T-cell (primary cell): ENCODE measurements around the gene LMOD2. TPM values are rescaled to one million over a fixed set of nuclear protein-coding genes. Genes with fewer than 3 reads are reported as not detected.

ENCODE experiments used
- ATAC-seq, 4 experiments: fragments of 200-7000 bp in 3 of 4; fragments of 150-1000 bp in 1 of 4; cut with Tn5 transposase; replicated peaks in 1 of 4; 1 replicate in 3 of 4; 2 replicates in 1 of 4; pipeline ENCODE4 v1.10.0; 2021; ENCODE audit warnings: moderate library complexity in 3 of 4, mild to moderate bottlenecking in 2 of 4, moderate number of reproducible peaks in 1 of 4
- CTCF ChIA-PET, 2 donors: fragments of 300-600 bp; sonication (Branson Sonifier 250); formaldehyde crosslinking; loops; one replicate each; lab custom pipeline; 2022; ENCODE audit warnings: antibody characterized with exemption in 2 of 2; lab: Charles Lee
- POLR2A ChIA-PET, 2 donors: fragments of 300-600 bp; sonication (Branson Sonifier 250); formaldehyde crosslinking; loops; one replicate each; lab custom pipeline; 2022; ENCODE audit warnings: antibody characterized with exemption in 2 of 2; lab: Charles Lee
- DNase-seq, 35 experiments: peaks; one replicate each; pipeline versions ENCODE4 v3.0.0 to v3.0.0-alpha.2; 2013 to 2023
- H3K27ac ChIP-seq: one replicate; pipeline ENCODE4 v1.5.1; 2013; ENCODE audit warnings: low read length
- H3K27me3 ChIP-seq, 2 experiments: replicated peaks in 1 of 2; 1 replicate in 1 of 2; 2 replicates in 1 of 2; pipeline versions ENCODE4 v1.6.1 to v1.7.0; 2013; ENCODE audit warnings: low read length in 1 of 2, mixed read lengths in 1 of 2; ENCODE audit not compliant: control insufficient read depth in 2 of 2, insufficient read depth in 2 of 2; ENCODE audit errors: extremely low read depth in 1 of 2
- H3K36me3 ChIP-seq, 2 donors: 1 replicate in 1 of 2; 2 replicates in 1 of 2; pipeline versions ENCODE4 v1.6.1 to v1.7.0; 2013; ENCODE audit warnings: low read length in 1 of 2; ENCODE audit not compliant: control insufficient read depth in 2 of 2, insufficient read depth in 1 of 2; ENCODE audit errors: extremely low read depth in 1 of 2
- H3K4me1 ChIP-seq, 2 experiments: 1 replicate in 1 of 2; 2 replicates in 1 of 2; pipeline versions ENCODE4 v1.6.1 to v1.7.0; 2013; ENCODE audit warnings: low read length in 2 of 2, mixed read lengths in 1 of 2; ENCODE audit not compliant: insufficient read depth in 2 of 2, control insufficient read depth in 1 of 2; ENCODE audit errors: extremely low read depth in 1 of 2
- H3K4me3 ChIP-seq, 2 donors: 1 replicate in 1 of 2; 2 replicates in 1 of 2; pipeline versions ENCODE4 v1.5.1 to v1.7.0; 2013; ENCODE audit warnings: mild to moderate bottlenecking in 2 of 2, low read length in 1 of 2, moderate library complexity in 1 of 2; ENCODE audit not compliant: control insufficient read depth in 1 of 2; ENCODE audit errors: extremely low read depth in 1 of 2
- H3K9me3 ChIP-seq: 2 replicates; pipeline ENCODE4 v1.7.0; 2013
- H3K27ac Mint-ChIP-seq, 2 donors: one replicate each; pipeline ENCODE4 v1.8.0; 2020 to 2021; ENCODE audit warnings: mild to moderate bottlenecking in 2 of 2, mixed read lengths in 2 of 2
- H3K27me3 Mint-ChIP-seq, 2 donors: one replicate each; pipeline ENCODE4 v1.8.0; 2021 to 2022; ENCODE audit warnings: mixed read lengths in 2 of 2
- H3K36me3 Mint-ChIP-seq: one replicate; pipeline ENCODE4 v1.8.0; 2021; ENCODE audit warnings: mixed read lengths
- H3K4me1 Mint-ChIP-seq, 3 donors: one replicate each; pipeline ENCODE4 v1.8.0; 2020 to 2022; ENCODE audit warnings: mixed read lengths in 3 of 3, mild to moderate bottlenecking in 1 of 3
- H3K4me3 Mint-ChIP-seq, 3 donors: one replicate each; pipeline ENCODE4 v1.8.0; 2020 to 2022; ENCODE audit warnings: mild to moderate bottlenecking in 3 of 3, mixed read lengths in 3 of 3, moderate library complexity in 3 of 3
- H3K9me3 Mint-ChIP-seq, 3 donors: one replicate each; pipeline ENCODE4 v1.8.0; 2020 to 2022; ENCODE audit warnings: mixed read lengths in 3 of 3
- WGBS: methylation state at CpG from one replicate; pipeline ENCODE4 v1.1.5; 2013; ENCODE audit warnings: missing lambda C conversion rate; ENCODE audit not compliant: insufficient coverage; 5-methylcytosine and 5-hydroxymethylcytosine counted together
- total RNA-seq, 35 experiments: library from RNA in 6 of 35; stranded (reverse) in 6 of 35; fragments of 120-200 nt in 1 of 35; gene quantifications; one replicate each; pipeline versions ENCODE4 v1.2.1 to v1.2.4 and lab custom pipeline; 2013 to 2026

Gene LMOD2
- total RNA-seq, 5 donors from 2014 or later (not counting 1 experiment from before 2014, with no cell fraction given) = not detected

- Mint-ChIP-seq H3K4me3 (no peak overlapping the region), H3K4me1 (no peaks in the 10 kb centered on the region), H3K9me3 (no peaks in the 10 kb centered on the region), H3K27me3 (peaks cover 30 to 34% of the 10 kb centered on the region in 2 donors), H3K27ac (no peak overlapping the region), H3K36me3 (no peaks in the 10 kb centered on the region)
- ChIA-PET CTCF (interaction anchor here in 1 of 2 donors (0.6 kb wide), 1 partner anchor 17 kb away, joined by 4 read pairs; no protein-coding TSS in a partner anchor), POLR2A (no interaction called here)
- H3K9me3 ChIP-seq = no peaks in the 10 kb centered on the region
- 88% methylated on average over 15 of the region's 15 CpGs for WGBS
- no peaks in the 10 kb centered on the region for H3K36me3 ChIP-seq
- no peak overlapping the region for H3K27ac ChIP-seq
- DNase-seq (no peak), ATAC-seq (no peak)
- no peak overlapping the region for H3K4me3 ChIP-seq
- H3K27me3 ChIP-seq = peaks cover 0 to 13% of the 10 kb centered on the region in 2 experiments
- no peaks in the 10 kb centered on the region for H3K4me1 ChIP-seq
Measured at GRCh38 chr7:123662293-123662692, 6.6 kb downstream of the LMOD2 start.

DNA sequence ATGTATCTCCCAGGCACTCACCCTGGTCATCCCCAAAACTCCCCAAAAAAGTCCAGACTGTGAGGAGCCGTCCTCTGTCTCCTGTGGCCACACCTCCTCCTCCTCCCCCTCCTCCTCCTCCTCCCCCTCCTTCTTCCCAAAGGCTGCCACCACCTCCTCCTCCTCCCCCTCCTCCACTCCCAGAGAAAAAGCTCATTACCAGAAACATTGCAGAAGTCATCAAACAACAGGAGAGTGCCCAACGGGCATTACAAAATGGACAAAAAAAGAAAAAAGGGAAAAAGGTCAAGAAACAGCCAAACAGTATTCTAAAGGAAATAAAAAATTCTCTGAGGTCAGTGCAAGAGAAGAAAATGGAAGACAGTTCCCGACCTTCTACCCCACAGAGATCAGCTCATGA, 7.1 kb downstream of the LMOD2 start:
- no peaks in the 10 kb centered on the region for H3K36me3 ChIP-seq
- peaks cover 0 to 13% of the 10 kb centered on the region in 2 experiments for H3K27me3 ChIP-seq
- no peak overlapping the region for H3K4me3 ChIP-seq
- WGBS = 67% methylated on average over 1 of the region's 3 CpGs
- ChIA-PET POLR2A (no interaction called here), CTCF (interaction anchor here in 1 of 2 donors (0.6 kb wide), 1 partner anchor 17 kb away, joined by 4 read pairs; no protein-coding TSS in a partner anchor)
- Mint-ChIP-seq H3K27ac (no peak overlapping the region), H3K9me3 (no peaks in the 10 kb centered on the region), H3K27me3 (peaks cover 30 to 34% of the 10 kb centered on the region in 2 donors), H3K4me3 (no peak overlapping the region), H3K4me1 (no peaks in the 10 kb centered on the region), H3K36me3 (no peaks in the 10 kb centered on the region)
- no peak overlapping the region for H3K27ac ChIP-seq
- no peaks in the 10 kb centered on the region for H3K4me1 ChIP-seq
- ATAC-seq (no peak), DNase-seq (no peak)
- no peaks in the 10 kb centered on the region for H3K9me3 ChIP-seq

DNA sequence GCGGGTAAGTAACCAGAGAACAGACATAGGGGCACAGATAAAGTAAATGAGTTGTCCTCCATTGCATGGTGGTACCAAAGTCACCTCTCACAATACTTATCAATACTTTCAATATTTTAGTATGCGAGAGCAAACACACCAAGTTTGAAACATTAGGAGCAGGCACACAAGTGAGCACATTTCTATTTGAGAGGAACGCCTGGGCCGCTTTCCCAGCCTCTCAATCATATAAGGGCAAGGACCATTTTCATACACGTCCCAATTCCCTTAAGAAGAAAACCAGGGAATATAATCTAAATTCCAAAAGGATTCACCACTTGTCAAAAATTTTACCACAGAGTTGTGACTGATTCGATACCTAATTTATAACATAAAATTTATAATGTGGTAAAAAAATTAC, 7.5 kb downstream of the LMOD2 start:
- H3K9me3 ChIP-seq = no peaks in the 10 kb centered on the region
- no peak overlapping the region for H3K4me3 ChIP-seq
- ChIA-PET POLR2A (no interaction called here), CTCF (no interaction called here)
- WGBS = 90% methylated on average over 4 of the region's 6 CpGs
- Mint-ChIP-seq H3K4me3 (no peak overlapping the region), H3K4me1 (no peaks in the 10 kb centered on the region), H3K9me3 (no peaks in the 10 kb centered on the region), H3K27me3 (peaks cover 30 to 33% of the 10 kb centered on the region in 2 donors), H3K27ac (no peak overlapping the region), H3K36me3 (no peaks in the 10 kb centered on the region)
- DNase-seq (no peak), ATAC-seq (no peak)
- peaks cover 0 to 10% of the 10 kb centered on the region in 2 experiments for H3K27me3 ChIP-seq
- no peaks in the 10 kb centered on the region for H3K4me1 ChIP-seq
- H3K36me3 ChIP-seq = no peaks in the 10 kb centered on the region
- no peak overlapping the region for H3K27ac ChIP-seq

- CTCF ChIA-PET = no interaction called here
Measured at GRCh38 chr7:123665157-123665556, 9.5 kb downstream of the LMOD2 start.

GRCh38 chr7:123665896-123666295, 10.2 kb downstream of the LMOD2 start:
- Mint-ChIP-seq H3K27me3 (peaks cover 21 to 24% of the 10 kb centered on the region in 2 donors), H3K4me3 (no peak overlapping the region), H3K9me3 (no peaks in the 10 kb centered on the region), H3K36me3 (no peaks in the 10 kb centered on the region), H3K4me1 (no peaks in the 10 kb centered on the region), H3K27ac (no peak overlapping the region)
- CTCF ChIA-PET = no interaction called here
- Histone ChIP-seq H3K27me3 (peaks cover 0 to 7% of the 10 kb centered on the region in 2 experiments), H3K9me3 (no peaks in the 10 kb centered on the region), H3K4me3 (no peak overlapping the region), H3K36me3 (no peaks in the 10 kb centered on the region), H3K4me1 (no peaks in the 10 kb centered on the region), H3K27ac (no peak overlapping the region)
- ATAC-seq = no peak
- POLR2A ChIA-PET = no interaction called here
- DNase-seq = no peak
- WGBS = 100% methylated on average over 1 of the region's 1 CpG

More at GRCh38 chr7:123665157-123665556, 9.5 kb downstream of the LMOD2 start:
- H3K27ac Mint-ChIP-seq = no peak overlapping the region
- H3K4me3 ChIP-seq = no peak overlapping the region
- no peaks in the 10 kb centered on the region for H3K36me3 Mint-ChIP-seq
- no peaks in the 10 kb centered on the region for H3K36me3 ChIP-seq
- no peak for DNase-seq
- no peaks in the 10 kb centered on the region for H3K9me3 Mint-ChIP-seq
- H3K9me3 ChIP-seq = no peaks in the 10 kb centered on the region
- no peak overlapping the region for H3K4me3 Mint-ChIP-seq
- peaks cover 24 to 27% of the 10 kb centered on the region in 2 donors for H3K27me3 Mint-ChIP-seq
- no peaks in the 10 kb centered on the region for H3K4me1 Mint-ChIP-seq
- H3K4me1 ChIP-seq = no peaks in the 10 kb centered on the region
- no CpG with 5 or more reads among the region's 2 CpGs for WGBS
- no peak overlapping the region for H3K27ac ChIP-seq
- no peak for ATAC-seq
- POLR2A ChIA-PET = interaction anchor here (0.6 to 1.1 kb wide), 2 partner anchors 21 kb away, joined by 4 to 5 read pairs; no protein-coding TSS in a partner anchor
- peaks cover 0 to 8% of the 10 kb centered on the region in 2 experiments for H3K27me3 ChIP-seq

GRCh38 chr7:123666492-123666891, 10.8 kb downstream of the LMOD2 start:
- no CpG with 5 or more reads among the region's 1 CpG for WGBS
- Histone ChIP-seq H3K36me3 (no peaks in the 10 kb centered on the region), H3K27ac (no peak overlapping the region), H3K4me3 (no peak overlapping the region), H3K4me1 (no peaks in the 10 kb centered on the region), H3K9me3 (no peaks in the 10 kb centered on the region), H3K27me3 (peaks cover 0 to 5% of the 10 kb centered on the region in 2 experiments)
- no peaks in the 10 kb centered on the region for H3K36me3 Mint-ChIP-seq
- POLR2A ChIA-PET = no interaction called here
- ATAC-seq (no peak), DNase-seq (no peak)
- H3K27ac Mint-ChIP-seq = no peak overlapping the region
- peaks cover 17 to 20% of the 10 kb centered on the region in 2 donors for H3K27me3 Mint-ChIP-seq
- H3K9me3 Mint-ChIP-seq = no peaks in the 10 kb centered on the region
- CTCF ChIA-PET = no interaction called here
- H3K4me1 Mint-ChIP-seq = no peaks in the 10 kb centered on the region
- H3K4me3 Mint-ChIP-seq = no peak overlapping the region
